Measurements from ENCODE around the gene ZFPM1. TPM values are rescaled to one million over a fixed set of nuclear protein-coding genes. Genes with fewer than 3 reads are reported as not detected.

Gene ZFPM1
- total RNA-seq, 4 donors from 2014 or later = 0.50 to 4.0 (median 1.3) TPM

GRCh38 chr16:88430185-88430523, 22.9 kb upstream of the ZFPM1 start:
- DNase-seq (ENCODE audit: low spot score) (no peak), ATAC-seq (ENCODE audit: low FRiP score) (no peak)
- TF ChIP-seq, protein P1, sequence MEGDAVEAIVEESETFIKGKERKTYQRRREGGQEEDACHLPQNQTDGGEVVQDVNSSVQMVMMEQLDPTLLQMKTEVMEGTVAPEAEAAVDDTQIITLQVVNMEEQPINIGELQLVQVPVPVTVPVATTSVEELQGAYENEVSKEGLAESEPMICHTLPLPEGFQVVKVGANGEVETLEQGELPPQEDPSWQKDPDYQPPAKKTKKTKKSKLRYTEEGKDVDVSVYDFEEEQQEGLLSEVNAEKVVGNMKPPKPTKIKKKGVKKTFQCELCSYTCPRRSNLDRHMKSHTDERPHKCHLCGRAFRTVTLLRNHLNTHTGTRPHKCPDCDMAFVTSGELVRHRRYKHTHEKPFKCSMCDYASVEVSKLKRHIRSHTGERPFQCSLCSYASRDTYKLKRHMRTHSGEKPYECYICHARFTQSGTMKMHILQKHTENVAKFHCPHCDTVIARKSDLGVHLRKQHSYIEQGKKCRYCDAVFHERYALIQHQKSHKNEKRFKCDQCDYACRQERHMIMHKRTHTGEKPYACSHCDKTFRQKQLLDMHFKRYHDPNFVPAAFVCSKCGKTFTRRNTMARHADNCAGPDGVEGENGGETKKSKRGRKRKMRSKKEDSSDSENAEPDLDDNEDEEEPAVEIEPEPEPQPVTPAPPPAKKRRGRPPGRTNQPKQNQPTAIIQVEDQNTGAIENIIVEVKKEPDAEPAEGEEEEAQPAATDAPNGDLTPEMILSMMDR (IDR thresholded peaks at IDR 0.05) = no peak

GRCh38 chr16:88430524-88431446, 22.3 kb upstream of the ZFPM1 start:
- DNase-seq (ENCODE audit: low spot score) = no peak
- TF ChIP-seq, protein P1 (IDR thresholded peaks at IDR 0.05) = no peak
- peak; percentile 21 for ATAC-seq (ENCODE audit: low FRiP score)

GRCh38 chr16:88431651-88432050, 21.4 kb upstream of the ZFPM1 start:
- TF ChIP-seq, protein P1 (IDR thresholded peaks at IDR 0.05) = no peak
- ATAC-seq (ENCODE audit: low FRiP score) (no peak), DNase-seq (ENCODE audit: low spot score) (no peak)

GRCh38 chr16:88432174-88432573, 20.9 kb upstream of the ZFPM1 start:
- DNase-seq (ENCODE audit: low spot score) = no peak
- ATAC-seq (ENCODE audit: low FRiP score) = no peak
- TF ChIP-seq, protein P1 (IDR thresholded peaks at IDR 0.05) = no peak

GRCh38 chr16:88432753-88433152, 20.3 kb upstream of the ZFPM1 start:
- TF ChIP-seq, protein P1 (IDR thresholded peaks at IDR 0.05) = no peak
- ATAC-seq (ENCODE audit: low FRiP score) (no peak), DNase-seq (ENCODE audit: low spot score) (no peak)

GRCh38 chr16:88433632-88434352, 19.3 kb upstream of the ZFPM1 start:
- TF ChIP-seq, protein P1 (IDR thresholded peaks at IDR 0.05) = no peak
- no peak for DNase-seq (ENCODE audit: low spot score)
- no peak for ATAC-seq (ENCODE audit: low FRiP score)
